GM15510 (cell line): ENCODE results near the gene EEF1AKMT2.

Source experiments
- POLR2A ChIP-seq: IDR thresholded peaks from 3 replicates; pipeline ENCODE4 v1.6.1; 2011; ENCODE audit warnings: borderline replicate concordance; ENCODE audit not compliant: insufficient read length; ENCODE audit errors: extremely low read depth

EEF1AKMT2 gene

DNA sequence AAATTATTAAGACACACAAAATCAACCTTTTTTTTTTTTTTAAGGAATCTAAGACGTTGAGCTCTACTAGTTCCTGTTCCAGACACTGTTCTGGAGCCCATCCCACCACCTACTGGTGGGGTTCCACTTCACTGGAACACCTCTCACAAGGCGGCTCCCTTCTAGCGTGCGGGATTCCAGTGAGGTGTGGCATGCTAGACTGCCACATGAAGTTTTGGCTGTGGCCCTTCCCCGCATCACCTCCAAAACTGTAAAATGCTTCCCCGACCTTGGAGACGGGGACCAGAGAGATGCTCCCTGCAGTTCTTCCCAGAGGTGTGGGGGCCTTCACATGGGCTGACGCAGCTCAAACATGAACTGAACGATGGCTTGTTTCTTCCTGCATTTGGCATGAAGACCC, 60.1 kb downstream of the EEF1AKMT2 start:
- no peak for TF ChIP-seq POLR2A

GRCh38 chr10:124730790-124731189, 60.9 kb downstream of the EEF1AKMT2 start:
- no peak for TF ChIP-seq POLR2A

DNA sequence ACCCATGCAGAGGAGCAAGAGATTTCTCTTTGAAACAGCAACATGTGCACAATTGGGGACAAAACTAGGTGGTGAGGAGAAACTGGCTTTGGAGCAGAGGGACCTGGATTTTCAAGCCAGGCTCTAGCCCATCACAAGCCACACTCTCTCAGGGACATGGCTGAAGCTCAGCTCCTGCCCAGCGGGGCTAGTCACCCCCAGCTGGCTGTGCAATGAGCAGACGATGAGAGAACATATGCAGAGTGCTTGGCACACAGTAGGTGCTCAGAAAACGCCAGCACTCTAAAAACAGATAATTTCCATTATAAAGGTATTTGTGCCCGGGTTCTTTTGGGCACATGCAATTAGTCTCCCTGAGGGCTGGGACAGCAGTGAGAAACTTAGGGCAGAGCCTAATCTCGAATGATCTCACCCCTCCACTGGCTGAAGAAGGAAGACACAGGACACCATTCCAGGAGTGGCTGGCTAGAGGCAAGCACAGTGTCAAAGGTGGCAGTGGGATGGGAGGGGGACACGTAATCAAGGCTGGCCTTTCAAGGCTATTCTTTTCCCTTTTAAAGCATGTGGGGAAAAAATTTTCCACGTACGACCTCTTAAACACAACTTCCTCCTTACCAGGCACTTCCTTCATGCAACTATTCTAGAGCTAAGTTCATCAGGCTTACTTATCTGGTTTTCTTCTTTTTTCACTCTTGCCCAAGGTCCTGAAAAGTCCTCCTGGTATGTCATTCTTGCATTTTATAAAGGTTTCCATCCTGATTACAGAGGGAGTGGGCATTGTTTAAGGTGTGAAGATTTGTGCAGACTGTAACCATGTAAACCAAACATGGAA, 62.6 kb downstream of the EEF1AKMT2 start:
- TF ChIP-seq POLR2A: no peak

DNA sequence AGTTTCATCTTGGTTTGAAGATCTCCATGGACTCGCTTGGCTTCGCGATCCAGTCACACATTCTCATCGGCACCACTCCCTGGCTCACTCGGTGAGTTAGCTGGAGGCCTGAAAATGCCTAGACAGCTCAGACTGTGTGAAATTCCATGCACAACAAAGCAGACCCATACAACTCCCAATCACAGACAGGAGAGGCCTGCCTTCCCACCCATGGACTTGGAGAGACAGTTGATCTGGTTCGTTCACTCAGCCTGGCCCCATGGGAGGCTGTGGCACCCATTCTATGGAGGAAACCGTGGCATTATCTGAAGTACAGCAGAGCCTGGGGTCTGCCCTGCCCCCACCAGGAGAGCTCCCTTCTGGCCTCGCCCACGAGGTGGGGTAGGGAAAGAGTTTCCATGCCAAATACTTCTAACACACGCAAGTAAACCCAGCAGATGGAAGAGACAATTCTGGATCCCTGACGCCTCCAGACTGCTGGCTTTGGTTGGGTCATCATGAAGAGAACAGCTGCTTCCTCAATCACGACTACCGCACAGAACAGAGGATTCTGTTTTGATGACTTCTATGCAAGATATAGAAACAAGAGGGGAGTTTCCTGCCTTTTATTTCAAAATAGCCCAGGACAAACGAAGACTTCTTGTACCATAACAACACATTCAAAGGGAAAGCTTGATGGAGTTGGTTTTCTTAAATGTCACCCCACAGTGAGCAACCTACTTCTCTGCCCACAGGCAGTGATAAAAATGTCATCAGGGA, 63.4 kb downstream of the EEF1AKMT2 start:
- TF ChIP-seq POLR2A: no peak

DNA sequence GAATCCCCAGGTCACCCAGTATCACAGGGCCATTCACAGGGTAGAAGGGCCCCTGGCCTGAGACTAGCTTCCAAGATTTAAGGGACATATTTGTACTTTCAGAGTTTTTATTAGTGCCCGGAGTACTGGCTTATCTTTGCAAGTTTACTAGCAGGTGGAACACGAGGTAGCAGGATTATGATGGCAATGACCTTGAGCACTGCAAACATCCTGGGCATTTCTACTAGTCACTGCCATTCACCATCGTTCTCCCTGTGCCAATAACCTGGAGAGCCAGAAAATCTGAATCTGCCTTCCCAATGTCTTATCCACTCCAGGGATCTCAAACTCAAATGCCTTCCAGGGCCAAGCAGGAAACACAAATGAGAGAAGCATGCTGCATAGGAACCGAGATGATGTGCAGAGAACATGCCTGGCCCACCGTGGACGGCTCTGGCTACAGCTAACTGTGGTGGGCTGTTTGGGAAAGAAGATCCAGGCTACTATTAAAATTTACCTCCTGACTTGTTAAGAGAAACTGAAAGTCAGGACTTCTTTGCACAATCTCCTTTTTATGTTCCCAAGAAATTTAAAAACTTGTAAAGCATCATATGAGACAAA, 64.2 kb downstream of the EEF1AKMT2 start:
- TF ChIP-seq POLR2A: no peak

DNA sequence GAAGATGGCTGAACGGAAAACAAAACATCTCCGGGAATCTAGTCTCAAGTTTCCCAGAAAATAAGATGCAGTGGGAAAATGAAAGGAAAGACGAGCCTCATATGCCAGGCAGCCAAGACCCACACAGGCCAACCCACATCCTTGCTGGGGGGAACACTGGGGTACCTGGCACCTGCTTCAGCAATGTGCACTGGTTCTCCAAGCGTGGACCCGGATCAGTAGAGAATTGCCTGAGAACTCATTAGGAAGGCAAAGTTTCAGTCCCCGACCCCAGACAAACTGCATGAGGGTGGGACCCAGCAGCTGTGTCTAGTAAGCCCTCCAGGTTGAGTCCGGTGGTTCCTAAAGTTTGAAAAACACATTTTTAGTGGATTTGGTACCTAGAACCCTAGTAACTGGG, 65.9 kb downstream of the EEF1AKMT2 start:
- no peak for TF ChIP-seq POLR2A

- no peak for TF ChIP-seq POLR2A
Measured at GRCh38 chr10:124725171-124725631, 66.5 kb downstream of the EEF1AKMT2 start.

DNA sequence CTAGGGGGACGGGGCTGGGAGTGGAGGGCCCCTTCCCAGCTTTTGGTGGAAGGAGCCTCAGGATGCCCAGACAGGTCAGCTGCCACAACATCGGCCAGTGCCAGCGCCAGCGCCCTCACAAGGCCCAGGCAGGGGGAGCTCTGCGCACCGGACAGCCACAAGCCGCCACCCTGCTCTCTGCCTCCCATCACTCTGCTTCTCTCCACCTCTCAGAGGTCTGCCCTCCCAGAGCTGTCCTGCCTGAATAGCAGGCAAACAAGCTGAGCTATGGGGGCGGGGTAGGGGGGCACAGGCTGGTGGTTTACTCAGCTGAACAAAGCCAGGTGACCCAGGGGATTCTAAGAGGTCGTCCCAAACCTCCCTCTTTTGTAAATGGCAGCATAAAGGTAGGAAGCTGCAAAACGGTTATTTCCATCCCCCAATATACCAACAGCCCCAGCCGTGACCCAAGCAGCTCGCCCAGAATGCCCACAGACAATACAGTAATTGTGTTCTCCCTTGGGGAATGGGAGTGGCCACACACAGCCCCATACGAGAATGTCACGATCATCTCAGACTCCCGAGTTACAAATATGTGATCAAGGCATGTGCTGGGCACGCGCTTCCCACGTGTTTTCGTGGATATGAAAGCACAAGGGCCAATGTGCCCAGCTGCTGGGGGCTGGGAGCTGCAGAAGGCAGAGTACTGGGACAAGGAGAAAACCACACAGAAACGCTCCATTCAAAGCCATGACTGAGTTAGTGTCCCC, 67.2 kb downstream of the EEF1AKMT2 start:
- no peak for TF ChIP-seq POLR2A

DNA sequence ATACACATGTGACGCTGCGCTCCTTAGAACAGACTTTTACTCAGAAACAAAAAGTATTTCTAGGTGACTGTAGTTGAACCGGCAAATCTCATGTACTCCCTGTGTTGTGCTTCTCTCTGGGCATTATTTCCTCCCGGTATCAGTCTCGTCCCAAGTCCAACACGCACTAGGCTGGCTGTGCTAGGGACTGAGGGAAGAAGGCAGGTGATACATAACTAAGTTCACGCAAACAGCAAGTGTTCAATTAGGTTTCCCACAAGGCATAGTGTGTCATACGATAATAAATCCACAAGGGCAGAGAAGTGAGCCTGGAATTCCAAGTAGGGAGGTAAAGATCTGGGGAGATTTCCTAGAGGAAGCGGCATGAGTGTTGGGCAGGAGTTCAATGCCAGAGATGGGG, 67.9 kb downstream of the EEF1AKMT2 start:
- TF ChIP-seq POLR2A: no peak

DNA sequence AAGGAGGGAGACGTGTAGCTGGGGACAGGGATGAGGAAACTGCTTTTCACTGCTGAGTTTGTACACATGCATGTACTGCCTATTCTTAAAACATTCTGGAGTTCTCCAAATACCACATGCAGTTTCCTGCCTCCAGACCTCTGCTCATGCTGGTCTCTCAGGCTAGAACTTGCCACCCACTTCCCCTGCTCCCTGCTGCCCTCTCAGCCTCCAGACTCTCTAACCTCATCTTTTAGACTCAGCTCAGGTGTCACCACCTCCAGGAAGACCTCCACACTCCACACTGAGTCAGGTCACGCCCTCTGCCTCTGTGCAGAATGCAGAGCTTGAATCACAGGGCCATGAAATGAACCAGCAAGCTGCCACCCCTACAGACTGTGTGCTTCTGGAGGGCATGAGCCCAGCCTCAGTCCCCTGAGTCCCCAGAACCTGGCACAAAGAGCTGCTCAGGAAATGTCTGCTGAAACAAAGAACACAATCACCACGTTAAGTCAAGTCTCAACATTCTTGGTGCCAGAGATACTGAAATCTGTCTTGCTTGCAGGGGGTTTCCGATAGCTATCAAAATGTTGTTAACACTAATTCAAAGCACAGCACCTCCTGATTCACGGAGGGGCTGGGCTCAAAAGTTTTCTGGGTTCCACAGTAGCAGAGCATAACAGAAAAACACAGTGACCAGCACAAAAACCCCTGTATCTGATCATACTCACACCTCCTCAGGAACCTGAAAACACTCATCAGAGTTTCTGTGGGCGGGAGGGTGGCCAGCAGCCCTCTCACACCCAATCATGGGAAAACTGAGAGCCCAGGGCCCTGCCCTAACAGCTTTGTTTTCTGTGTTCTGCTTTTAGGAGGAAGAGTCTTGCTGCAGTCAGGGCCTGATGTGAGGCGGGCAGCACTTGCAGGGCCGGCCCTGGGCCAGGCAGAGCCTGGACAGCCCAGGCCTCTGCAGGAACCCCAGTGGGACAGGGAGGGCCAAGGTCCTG, 68.6 kb downstream of the EEF1AKMT2 start:
- peak; percentile 49 for TF ChIP-seq POLR2A

- no peak for TF ChIP-seq POLR2A
Measured at GRCh38 chr10:124721330-124722045, 70.2 kb downstream of the EEF1AKMT2 start.

DNA sequence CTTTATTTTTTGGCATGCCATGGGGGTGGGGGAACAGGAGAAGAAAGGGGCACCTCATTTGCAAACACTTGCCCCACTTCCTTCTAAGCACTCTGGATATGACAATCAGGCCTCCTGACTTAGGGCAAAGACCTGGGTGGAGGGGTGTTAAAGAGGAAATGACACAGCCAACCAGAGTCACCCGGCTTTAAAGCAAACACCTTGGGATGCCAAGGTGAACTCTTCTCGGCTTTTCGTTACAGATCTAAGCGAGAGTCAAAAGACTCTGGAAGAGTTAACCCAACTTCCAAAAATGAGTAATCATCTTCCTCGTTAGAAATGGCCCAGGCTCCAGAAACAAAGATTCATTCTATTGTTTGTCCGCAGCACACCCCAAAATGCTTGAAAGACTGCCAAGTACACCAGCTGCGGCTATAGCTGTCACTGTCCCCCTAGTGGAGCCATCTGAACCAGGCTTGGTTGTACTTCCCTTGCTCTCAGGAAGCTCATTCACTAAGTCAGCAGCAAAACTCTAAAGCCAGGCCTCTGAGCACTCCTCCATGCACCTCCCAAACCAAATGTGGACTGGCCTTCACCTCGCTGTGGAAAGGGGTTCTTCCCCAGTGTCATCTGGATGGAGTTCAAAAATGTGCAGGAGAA, 72.4 kb downstream of the EEF1AKMT2 start:
- no peak for TF ChIP-seq POLR2A
